H1 (cell line): Measurements from ENCODE around the gene MRTFB. TPM values are rescaled to one million over a fixed set of nuclear protein-coding genes. Genes with fewer than 3 reads are reported as not detected.

Experiments used
- CEBPB ChIP-seq: IDR thresholded peaks from 2 replicates; pipeline ENCODE4 v1.6.1; 2012; ENCODE audit warnings: low read depth, low read length
- GTF2F1 ChIP-seq: IDR thresholded peaks from 2 replicates; pipeline ENCODE4 v1.6.1; 2012; ENCODE audit warnings: low read depth, low read length, improper control_type of control experiment, borderline replicate concordance
- POLR2A ChIP-seq, 2 experiments: IDR thresholded peaks; 1 replicate in 1 of 2; 2 replicates in 1 of 2; pipeline ENCODE4 v1.6.1; 2011; ENCODE audit warnings: low read depth in 2 of 2, low read length in 2 of 2, mild to moderate bottlenecking in 2 of 2; ENCODE audit errors: control extremely low read depth in 1 of 2
- polyA plus RNA-seq, 7 experiments: library from polyadenylated mRNA; depleted of rRNA in 3 of 7; stranded (reverse) in 5 of 7; unstranded in 2 of 7; fragments of >200 nt in 5 of 7; fragments of 200-250 nt in 2 of 7; gene quantifications; 1 replicate in 5 of 7; 2 replicates in 1 of 7; 4 replicates in 1 of 7; pipeline versions ENCODE4 v1.2.1 to v1.2.3, GENCODE V29; 2011 to 2013; ENCODE audit warnings: missing spikeins in 2 of 7, mixed read lengths in 2 of 7
- total RNA-seq: library from RNA; stranded (reverse); fragmentation: NEBNext Ultra II Directional; extraction: Animal tissue kit (Norgen Biotek cat#: 25700); gene quantifications from 2 replicates; pipeline ENCODE4 v1.2.1, GENCODE V29; 2021
- TF ChIP-seq, protein P1 (sequence below): fragments of 300-600 bp; sonication (generic); IDR thresholded peaks from 2 replicates; pipeline ENCODE4 v1.7.1; 2012; ENCODE audit warnings: low read length, moderate library complexity, mild to moderate bottlenecking, inconsistent platforms; ENCODE audit not compliant: insufficient replicate concordance

MRTFB gene
- total and polyA plus RNA-seq, 2 of the 8 experiments (the other 6 are each of a cell fraction or from before 2014, with no cell fraction given): 13.5 to 34.9 TPM

DNA sequence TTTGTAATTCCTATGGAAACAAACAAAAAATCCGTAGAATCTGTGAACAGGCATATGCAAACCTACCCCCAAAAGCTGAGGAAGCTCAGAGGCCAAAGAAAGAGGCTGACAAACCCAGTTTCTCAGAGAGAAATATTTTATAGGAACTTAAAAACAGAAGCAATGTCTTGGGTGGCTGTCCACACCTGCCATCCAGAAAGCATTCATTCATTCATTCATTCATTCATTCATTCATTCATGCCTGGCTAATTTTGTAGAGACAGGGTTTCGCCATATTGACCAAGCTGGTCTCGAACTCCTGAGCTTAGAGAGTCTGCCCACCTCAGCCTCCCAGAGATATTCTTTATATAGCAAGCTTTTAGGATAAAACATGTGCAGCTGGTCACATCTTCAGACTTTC, 154.3 kb downstream of the MRTFB start (continued):
- TF ChIP-seq, protein P1, sequence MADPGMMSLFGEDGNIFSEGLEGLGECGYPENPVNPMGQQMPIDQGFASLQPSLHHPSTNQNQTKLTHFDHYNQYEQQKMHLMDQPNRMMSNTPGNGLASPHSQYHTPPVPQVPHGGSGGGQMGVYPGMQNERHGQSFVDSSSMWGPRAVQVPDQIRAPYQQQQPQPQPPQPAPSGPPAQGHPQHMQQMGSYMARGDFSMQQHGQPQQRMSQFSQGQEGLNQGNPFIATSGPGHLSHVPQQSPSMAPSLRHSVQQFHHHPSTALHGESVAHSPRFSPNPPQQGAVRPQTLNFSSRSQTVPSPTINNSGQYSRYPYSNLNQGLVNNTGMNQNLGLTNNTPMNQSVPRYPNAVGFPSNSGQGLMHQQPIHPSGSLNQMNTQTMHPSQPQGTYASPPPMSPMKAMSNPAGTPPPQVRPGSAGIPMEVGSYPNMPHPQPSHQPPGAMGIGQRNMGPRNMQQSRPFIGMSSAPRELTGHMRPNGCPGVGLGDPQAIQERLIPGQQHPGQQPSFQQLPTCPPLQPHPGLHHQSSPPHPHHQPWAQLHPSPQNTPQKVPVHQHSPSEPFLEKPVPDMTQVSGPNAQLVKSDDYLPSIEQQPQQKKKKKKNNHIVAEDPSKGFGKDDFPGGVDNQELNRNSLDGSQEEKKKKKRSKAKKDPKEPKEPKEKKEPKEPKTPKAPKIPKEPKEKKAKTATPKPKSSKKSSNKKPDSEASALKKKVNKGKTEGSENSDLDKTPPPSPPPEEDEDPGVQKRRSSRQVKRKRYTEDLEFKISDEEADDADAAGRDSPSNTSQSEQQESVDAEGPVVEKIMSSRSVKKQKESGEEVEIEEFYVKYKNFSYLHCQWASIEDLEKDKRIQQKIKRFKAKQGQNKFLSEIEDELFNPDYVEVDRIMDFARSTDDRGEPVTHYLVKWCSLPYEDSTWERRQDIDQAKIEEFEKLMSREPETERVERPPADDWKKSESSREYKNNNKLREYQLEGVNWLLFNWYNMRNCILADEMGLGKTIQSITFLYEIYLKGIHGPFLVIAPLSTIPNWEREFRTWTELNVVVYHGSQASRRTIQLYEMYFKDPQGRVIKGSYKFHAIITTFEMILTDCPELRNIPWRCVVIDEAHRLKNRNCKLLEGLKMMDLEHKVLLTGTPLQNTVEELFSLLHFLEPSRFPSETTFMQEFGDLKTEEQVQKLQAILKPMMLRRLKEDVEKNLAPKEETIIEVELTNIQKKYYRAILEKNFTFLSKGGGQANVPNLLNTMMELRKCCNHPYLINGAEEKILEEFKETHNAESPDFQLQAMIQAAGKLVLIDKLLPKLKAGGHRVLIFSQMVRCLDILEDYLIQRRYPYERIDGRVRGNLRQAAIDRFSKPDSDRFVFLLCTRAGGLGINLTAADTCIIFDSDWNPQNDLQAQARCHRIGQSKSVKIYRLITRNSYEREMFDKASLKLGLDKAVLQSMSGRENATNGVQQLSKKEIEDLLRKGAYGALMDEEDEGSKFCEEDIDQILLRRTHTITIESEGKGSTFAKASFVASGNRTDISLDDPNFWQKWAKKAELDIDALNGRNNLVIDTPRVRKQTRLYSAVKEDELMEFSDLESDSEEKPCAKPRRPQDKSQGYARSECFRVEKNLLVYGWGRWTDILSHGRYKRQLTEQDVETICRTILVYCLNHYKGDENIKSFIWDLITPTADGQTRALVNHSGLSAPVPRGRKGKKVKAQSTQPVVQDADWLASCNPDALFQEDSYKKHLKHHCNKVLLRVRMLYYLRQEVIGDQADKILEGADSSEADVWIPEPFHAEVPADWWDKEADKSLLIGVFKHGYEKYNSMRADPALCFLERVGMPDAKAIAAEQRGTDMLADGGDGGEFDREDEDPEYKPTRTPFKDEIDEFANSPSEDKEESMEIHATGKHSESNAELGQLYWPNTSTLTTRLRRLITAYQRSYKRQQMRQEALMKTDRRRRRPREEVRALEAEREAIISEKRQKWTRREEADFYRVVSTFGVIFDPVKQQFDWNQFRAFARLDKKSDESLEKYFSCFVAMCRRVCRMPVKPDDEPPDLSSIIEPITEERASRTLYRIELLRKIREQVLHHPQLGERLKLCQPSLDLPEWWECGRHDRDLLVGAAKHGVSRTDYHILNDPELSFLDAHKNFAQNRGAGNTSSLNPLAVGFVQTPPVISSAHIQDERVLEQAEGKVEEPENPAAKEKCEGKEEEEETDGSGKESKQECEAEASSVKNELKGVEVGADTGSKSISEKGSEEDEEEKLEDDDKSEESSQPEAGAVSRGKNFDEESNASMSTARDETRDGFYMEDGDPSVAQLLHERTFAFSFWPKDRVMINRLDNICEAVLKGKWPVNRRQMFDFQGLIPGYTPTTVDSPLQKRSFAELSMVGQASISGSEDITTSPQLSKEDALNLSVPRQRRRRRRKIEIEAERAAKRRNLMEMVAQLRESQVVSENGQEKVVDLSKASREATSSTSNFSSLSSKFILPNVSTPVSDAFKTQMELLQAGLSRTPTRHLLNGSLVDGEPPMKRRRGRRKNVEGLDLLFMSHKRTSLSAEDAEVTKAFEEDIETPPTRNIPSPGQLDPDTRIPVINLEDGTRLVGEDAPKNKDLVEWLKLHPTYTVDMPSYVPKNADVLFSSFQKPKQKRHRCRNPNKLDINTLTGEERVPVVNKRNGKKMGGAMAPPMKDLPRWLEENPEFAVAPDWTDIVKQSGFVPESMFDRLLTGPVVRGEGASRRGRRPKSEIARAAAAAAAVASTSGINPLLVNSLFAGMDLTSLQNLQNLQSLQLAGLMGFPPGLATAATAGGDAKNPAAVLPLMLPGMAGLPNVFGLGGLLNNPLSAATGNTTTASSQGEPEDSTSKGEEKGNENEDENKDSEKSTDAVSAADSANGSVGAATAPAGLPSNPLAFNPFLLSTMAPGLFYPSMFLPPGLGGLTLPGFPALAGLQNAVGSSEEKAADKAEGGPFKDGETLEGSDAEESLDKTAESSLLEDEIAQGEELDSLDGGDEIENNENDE: no peak
- no peak for TF ChIP-seq CEBPB
- TF ChIP-seq GTF2F1: no peak
- no peak for TF ChIP-seq POLR2A (IDR thresholded peaks at IDR 0.05; ENCODE audit: control extremely low read depth in 1 of 2, low read depth in 2 of 2, low read length in 2 of 2)
